Tibial nerve (tissue), 4 donors: ENCODE data around the gene OXA1L.

Experiments
- EP300 ChIP-seq, 2 donors: sonication (generic); formaldehyde crosslinking; IDR thresholded peaks; one replicate each; pipeline ENCODE4 v1.6.1; 2017; ENCODE audit warnings: antibody characterized with exemption in 2 of 2, mild to moderate bottlenecking in 1 of 2
- POLR2A ChIP-seq, 2 donors: fragments of 450-650 bp; IDR thresholded peaks; one replicate each; pipeline ENCODE4 v1.6.1; 2017; ENCODE audit warnings: antibody characterized with exemption in 2 of 2, mild to moderate bottlenecking in 2 of 2, moderate library complexity in 2 of 2
- TF ChIP-seq, protein P1 (sequence below), 5 experiments: fragments of 200-600 bp in 3 of 5; fragments of 450-650 bp in 2 of 5; sonication (generic) in 3 of 5; IDR thresholded peaks; one replicate each; pipeline ENCODE4 v1.5.1; 2016 to 2019; ENCODE audit warnings: antibody characterized with exemption in 5 of 5, mild to moderate bottlenecking in 3 of 5, moderate library complexity in 2 of 5

DNA sequence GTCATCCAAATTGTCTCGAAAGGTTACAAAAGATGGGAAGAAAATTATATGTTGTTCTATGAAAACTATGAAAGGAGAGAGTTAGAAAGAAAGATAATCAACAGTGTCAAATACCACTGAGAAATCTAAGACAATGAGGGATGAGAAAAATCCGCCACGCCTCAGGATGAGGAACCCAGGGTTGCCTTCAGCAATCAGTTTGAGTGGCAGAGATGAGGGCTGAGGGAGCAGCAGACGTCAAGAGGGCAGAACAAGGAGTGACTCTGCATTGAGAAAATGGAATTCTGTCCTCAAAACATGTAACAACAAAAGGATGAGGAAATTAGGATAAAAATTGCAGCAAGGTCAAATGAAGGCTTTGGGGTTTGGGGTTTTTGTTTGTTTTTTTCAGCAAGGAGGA lies 18.3 kb upstream of the OXA1L start:
- TF ChIP-seq POLR2A (IDR thresholded peaks at IDR 0.05): no peak
- TF ChIP-seq, protein P1, sequence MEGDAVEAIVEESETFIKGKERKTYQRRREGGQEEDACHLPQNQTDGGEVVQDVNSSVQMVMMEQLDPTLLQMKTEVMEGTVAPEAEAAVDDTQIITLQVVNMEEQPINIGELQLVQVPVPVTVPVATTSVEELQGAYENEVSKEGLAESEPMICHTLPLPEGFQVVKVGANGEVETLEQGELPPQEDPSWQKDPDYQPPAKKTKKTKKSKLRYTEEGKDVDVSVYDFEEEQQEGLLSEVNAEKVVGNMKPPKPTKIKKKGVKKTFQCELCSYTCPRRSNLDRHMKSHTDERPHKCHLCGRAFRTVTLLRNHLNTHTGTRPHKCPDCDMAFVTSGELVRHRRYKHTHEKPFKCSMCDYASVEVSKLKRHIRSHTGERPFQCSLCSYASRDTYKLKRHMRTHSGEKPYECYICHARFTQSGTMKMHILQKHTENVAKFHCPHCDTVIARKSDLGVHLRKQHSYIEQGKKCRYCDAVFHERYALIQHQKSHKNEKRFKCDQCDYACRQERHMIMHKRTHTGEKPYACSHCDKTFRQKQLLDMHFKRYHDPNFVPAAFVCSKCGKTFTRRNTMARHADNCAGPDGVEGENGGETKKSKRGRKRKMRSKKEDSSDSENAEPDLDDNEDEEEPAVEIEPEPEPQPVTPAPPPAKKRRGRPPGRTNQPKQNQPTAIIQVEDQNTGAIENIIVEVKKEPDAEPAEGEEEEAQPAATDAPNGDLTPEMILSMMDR (IDR thresholded peaks at IDR 0.05): no peak
- no peak for TF ChIP-seq EP300 (IDR thresholded peaks at IDR 0.05)
